CD4-positive, alpha-beta T cell treated with Interleukin-4 for 4 hours (primary cell): ENCODE results near the gene IFT81.
"Not testable (repeated sequence)": the region's sequence is repeated elsewhere in the genome, so short reads cannot be mapped to it uniquely, and the experiment has no call there.

ENCODE experiments used
- DNase-seq: peaks from one replicate; pipeline ENCODE4 v3.0.0-alpha.2; 2020

IFT81 gene

GRCh38 chr12:110124269-110124995, at the start of gene IFT81:
Gene IFT81, plus strand, starts transcription at chr12:110124357. Its CDS starts 3,024 bp downstream, at chr12:110127381.
- peak; percentile 94 for DNase-seq

GRCh38 chr12:110075880-110076279, 48.3 kb upstream of the IFT81 start:
- no peak for DNase-seq

- DNase-seq = no peak
These were observed 46.4 kb upstream of the IFT81 start for GRCh38 chr12:110077800-110078199.

- peak; percentile 86 for DNase-seq
These were observed 44.4 kb upstream of the IFT81 start for GRCh38 chr12:110079477-110080400.

- DNase-seq = no peak
These were observed 43.7 kb upstream of the IFT81 start for GRCh38 chr12:110080410-110080809.

- no peak for DNase-seq
These were observed 39.7 kb upstream of the IFT81 start for GRCh38 chr12:110084314-110085015.

GRCh38 chr12:110088216-110088615, 35.9 kb upstream of the IFT81 start:
- DNase-seq = not testable (repeated sequence)

GRCh38 chr12:110088936-110089335, 35.2 kb upstream of the IFT81 start:
- DNase-seq = no peak

GRCh38 chr12:110090266-110091135, 33.7 kb upstream of the IFT81 start:
- no peak for DNase-seq

- no peak for DNase-seq
These were observed 32.9 kb upstream of the IFT81 start for GRCh38 chr12:110091136-110091711.

- no peak for DNase-seq
These were observed 30.4 kb upstream of the IFT81 start for GRCh38 chr12:110093631-110094311.

- DNase-seq = peak; percentile 67
These were observed 23.7 kb upstream of the IFT81 start for GRCh38 chr12:110100315-110100970.

- DNase-seq = peak; percentile 26
These were observed 21.9 kb upstream of the IFT81 start for GRCh38 chr12:110102255-110102654.

GRCh38 chr12:110104188-110105094, 19.7 kb upstream of the IFT81 start:
- DNase-seq = no peak

- no peak for DNase-seq
These were observed 19.0 kb upstream of the IFT81 start for GRCh38 chr12:110105159-110105558.

- no peak for DNase-seq
These were observed 18.2 kb upstream of the IFT81 start for GRCh38 chr12:110105986-110106385.

GRCh38 chr12:110107369-110108281, 16.5 kb upstream of the IFT81 start:
- DNase-seq = no peak

- DNase-seq = no peak
These were observed 15.7 kb upstream of the IFT81 start for GRCh38 chr12:110108309-110109036.
